A549 (cell line): ENCODE measurements around the gene DEFB132. TPM values are rescaled to one million over a fixed set of nuclear protein-coding genes. Genes with fewer than 3 reads are reported as not detected.

Experiments
- ATAC-seq, 2 experiments: fragments of 200-7000 bp in 1 of 2; fragments of >200 bp in 1 of 2; cut with Nextera tagmentation in 1 of 2; cut with Tn5 transposase in 1 of 2; 3 replicates each; pipeline versions ENCODE4 v1.8.0 to v1.9.1; 2018 to 2020; ENCODE audit warnings: mild to moderate bottlenecking in 1 of 2, moderate library complexity in 1 of 2
- CTCF ChIA-PET: fragments of 300-600 bp; sonication (Branson Sonifier 250); formaldehyde crosslinking; extraction: SDS; loops from one replicate; lab custom pipeline; 2021; ENCODE audit warnings: antibody characterized with exemption, inconsistent platforms; lab: Yijun Ruan, JAX
- POLR2A ChIA-PET: fragments of 350-600 bp; formaldehyde crosslinking; extraction: SDS; loops from one replicate; lab custom pipeline; 2021; ENCODE audit warnings: antibody characterized with exemption, inconsistent platforms; lab: Yijun Ruan, JAX
- DNase-seq, 2 experiments: peaks; one replicate each; pipeline versions ENCODE4 v3.0.0 to v3.0.0-alpha.2; 2011 to 2016; ENCODE audit warnings: low read depth in 1 of 2, low spot score in 1 of 2
- FAIRE-seq: peaks from 2 replicates; lab custom pipeline; 2011; peaks lifted over from hg19 to GRCh38; lab: Jason Lieb, UNC
- H3K27ac ChIP-seq, 2 experiments: fragments of >200 bp; sonication (Bioruptor Twin); formaldehyde crosslinking; 3 replicates each; pipeline ENCODE4 v1.5.1; 2016 to 2017
- H3K4me1 ChIP-seq: fragments of >200 bp; sonication (Bioruptor Twin); formaldehyde crosslinking; 3 replicates; pipeline ENCODE4 v1.6.1; 2016
- H3K4me2 ChIP-seq: fragments of >200 bp; sonication (Bioruptor Twin); formaldehyde crosslinking; 3 replicates; pipeline ENCODE4 v1.6.1; 2016
- H3K4me3 ChIP-seq: fragments of >200 bp; sonication (Bioruptor Twin); formaldehyde crosslinking; 3 replicates; pipeline ENCODE4 v1.5.1; 2016
- H3K9me3 ChIP-seq: fragments of >200 bp; sonication (Bioruptor Twin); formaldehyde crosslinking; 3 replicates; pipeline ENCODE4 v1.6.1; 2016
- ATOH8 ChIP-seq: fragments of 250-450 bp; sonication (Bioruptor Pico); IDR thresholded peaks from 2 replicates; pipeline ENCODE4 v1.5.0; 2020; ENCODE audit warnings: low read depth, mild to moderate bottlenecking, moderate library complexity
- CHD2 ChIP-seq: fragments of 150-350 bp; IDR thresholded peaks from 2 replicates; pipeline ENCODE4 v1.6.1; 2014; ENCODE audit warnings: low read length; ENCODE audit not compliant: partially characterized antibody
- CHD4 ChIP-seq: fragments of 200-600 bp; sonication (generic); IDR thresholded peaks from 2 replicates; pipeline ENCODE4 v1.6.1; 2016; ENCODE audit warnings: antibody characterized with exemption, mild to moderate bottlenecking, borderline replicate concordance
- E2F6 ChIP-seq: IDR thresholded peaks from 2 replicates; pipeline ENCODE4 v1.6.1; 2012; ENCODE audit warnings: low read depth, borderline replicate concordance
- EHF ChIP-seq: fragments of 250-450 bp; sonication (Bioruptor Pico); IDR thresholded peaks from 2 replicates; pipeline ENCODE4 v1.5.0; 2020; ENCODE audit warnings: mild to moderate bottlenecking
- ELK1 ChIP-seq: fragments of 150-350 bp; IDR thresholded peaks from 2 replicates; pipeline ENCODE4 v1.6.1; 2014; ENCODE audit warnings: low read depth, mild to moderate bottlenecking, low read length
- FOSB ChIP-seq: fragments of 250-450 bp; sonication (Bioruptor Pico); IDR thresholded peaks from 2 replicates; pipeline ENCODE4 v1.5.0; 2020; ENCODE audit warnings: mild to moderate bottlenecking, moderate library complexity
- HES2 ChIP-seq: fragments of >200 bp; sonication (Bioruptor Twin); formaldehyde crosslinking; IDR thresholded peaks from 2 replicates; pipeline ENCODE4 v1.6.1; 2016
- HEYL ChIP-seq: fragments of 250-450 bp; sonication (Bioruptor Pico); IDR thresholded peaks from 2 replicates; pipeline ENCODE4 v1.8.0; 2021; ENCODE audit warnings: mild to moderate bottlenecking, moderate library complexity
- JUN ChIP-seq, 2 experiments: fragments of >200 bp; sonication (Bioruptor Twin); formaldehyde crosslinking; IDR thresholded peaks; 2 replicates in 1 of 2; 3 replicates in 1 of 2; pipeline ENCODE4 v1.6.1; 2016 to 2017
- JUNB ChIP-seq: fragments of >200 bp; sonication (Bioruptor Twin); formaldehyde crosslinking; IDR thresholded peaks from 2 replicates; pipeline ENCODE4 v1.6.1; 2016
- MAFK ChIP-seq: fragments of 450-650 bp; IDR thresholded peaks from 2 replicates; pipeline ENCODE4 v1.6.1; 2014; ENCODE audit not compliant: partially characterized antibody
- MAX ChIP-seq: IDR thresholded peaks from 2 replicates; pipeline ENCODE4 v1.6.1; 2012
- NFE2L2 ChIP-seq: fragments of 150-350 bp; conservative IDR thresholded peaks from 2 replicates; pipeline ENCODE4 v1.6.1; 2014; ENCODE audit warnings: low read length
- PHF8 ChIP-seq: fragments of 200-600 bp; sonication (generic); IDR thresholded peaks from 2 replicates; pipeline ENCODE4 v1.6.1; 2016; ENCODE audit warnings: low read depth, mild to moderate bottlenecking, antibody characterized with exemption, moderate library complexity, borderline replicate concordance
- POLR2A ChIP-seq: IDR thresholded peaks from 2 replicates; pipeline ENCODE4 v1.6.1; 2012; ENCODE audit warnings: mild to moderate bottlenecking, low read length
- RNF2 ChIP-seq: fragments of 200-600 bp; sonication (generic); IDR thresholded peaks from 2 replicates; pipeline ENCODE4 v1.6.1; 2016; ENCODE audit warnings: low read depth, mild to moderate bottlenecking, antibody characterized with exemption, moderate library complexity, borderline replicate concordance
- ZNF302 ChIP-seq: fragments of 250-450 bp; sonication (Bioruptor Pico); IDR thresholded peaks from 2 replicates; pipeline ENCODE4 v1.9.0; 2021; ENCODE audit warnings: inconsistent platforms, mild to moderate bottlenecking, moderate library complexity
- WGBS: methylation state at CpG from one replicate; pipeline ENCODE4 v1.1.6; 2017; ENCODE audit errors: missing lambda C conversion rate; 5-methylcytosine and 5-hydroxymethylcytosine counted together
- polyA plus RNA-seq, 4 experiments: library from polyadenylated mRNA; depleted of rRNA in 3 of 4; stranded (reverse); fragments of >200 nt; fragmentation: RNase III in 1 of 4; extraction: RNeasy Plus Mini Kit Qiagen cat#74134 plus additional on column Dnase treatment in 1 of 4; gene quantifications; 2 replicates in 3 of 4; 3 replicates in 1 of 4; pipeline ENCODE4 v1.2.3, GENCODE V29; 2011 to 2017

DEFB132 gene
- polyA plus RNA-seq, 2 of the 4 experiments (the other 2 are of a cell fraction) = not detected

- TF ChIP-seq ZNF302 (CRISPR knock-in tag) = no peak
- TF ChIP-seq CHD4 = no peak
- TF ChIP-seq ELK1 = no peak
- TF ChIP-seq EHF = no peak
- TF ChIP-seq, all 56 proteins: peak for 21
These were observed 39.8 kb downstream of the DEFB132 start, which contains the start of gene ZCCHC3 (continued) for GRCh38 chr20:297098-297924.

GRCh38 chr20:297925-298775 lies 40.6 kb downstream of the DEFB132 start:
- peak; percentile 18 for FAIRE-seq
- POLR2A ChIA-PET = interaction anchor here (0.7 to 6.0 kb wide), 5 partner anchors 11 to 48 kb away, joined by 3 to 69 read pairs (median 3); partner anchors contain the start of gene SOX12

GRCh38 chr20:298776-299391 lies 41.4 kb downstream of the DEFB132 start:
- CTCF ChIA-PET = interaction anchor here (1.0 to 11.0 kb wide), 3 partner anchors 10 to 55 kb away, joined by 4 to 111 read pairs (median 5); no protein-coding TSS in a partner anchor
- WGBS = 30% methylated on average over 13 of the region's 15 CpGs

More at GRCh38 chr20:297925-298775, 40.6 kb downstream of the DEFB132 start:
- ATAC-seq = peak; percentile 53 to 58
- DNase-seq = peak; percentile 59 to 83
- H3K4me2 ChIP-seq = peak overlapping the region; percentile 84
- CTCF ChIA-PET = interaction anchor here (1.0 to 11.0 kb wide), 3 partner anchors 11 to 55 kb away, joined by 4 to 111 read pairs (median 5); no protein-coding TSS in a partner anchor
- H3K4me3 ChIP-seq = peak overlapping the region; percentile 75
- H3K4me1 ChIP-seq = peaks cover 33% of the 10 kb centered on the region
- H3K9me3 ChIP-seq = no peaks in the 10 kb centered on the region
- H3K27ac ChIP-seq = peak overlapping the region; percentile 95 to 97
- TF ChIP-seq MAX = peak; percentile 50; the same call in 1 of the 2 replicates
- TF ChIP-seq JUNB = no peak
- peak; percentile 63 for TF ChIP-seq PHF8
- peak; percentile 54; the same call in 1 of the 2 replicates for TF ChIP-seq POLR2A
- no peak for TF ChIP-seq CHD2
- peak; percentile 49; the same call in 1 of the 2 replicates for TF ChIP-seq RNF2
- TF ChIP-seq JUN (IDR thresholded peaks at IDR 0.05) = peak in 1 of 2 experiments; percentile 43; a peak in 2 of 5 replicates
- TF ChIP-seq ATOH8 = 0 out of 2 replicates have a peak, but pooled peaks have one; percentile 32
- TF ChIP-seq FOSB (CRISPR knock-in tag) = no peak
- 2% methylated on average over 53 of the region's 75 CpGs for WGBS

More at GRCh38 chr20:298776-299391, 41.4 kb downstream of the DEFB132 start:
- DNase-seq = no peak
- ATAC-seq = no peak
- H3K4me2 ChIP-seq = peak overlapping the region; percentile 84
- peak overlapping the region; percentile 95 to 97 for H3K27ac ChIP-seq
- no peaks in the 10 kb centered on the region for H3K9me3 ChIP-seq
- POLR2A ChIA-PET = interaction anchor here (0.6 to 6.0 kb wide), 5 partner anchors 10 to 47 kb away, joined by 3 to 69 read pairs (median 4); partner anchors contain the start of gene SOX12
- no peak for FAIRE-seq
- H3K4me1 ChIP-seq = peaks cover 33% of the 10 kb centered on the region
- TF ChIP-seq MAFK (no peak), NFE2L2 (no peak), HES2 (no peak), MAX (peak; percentile 1; the same call in 1 of the 2 replicates), E2F6 (no peak), HEYL (CRISPR knock-in tag) (no peak)
- TF ChIP-seq, all 56 proteins: peak for 1
- H3K4me3 ChIP-seq = peak overlapping the region; percentile 75
